ENCODE results near the gene CDC42SE1. TPM values are rescaled to one million over a fixed set of nuclear protein-coding genes. Genes with fewer than 3 reads are reported as not detected.

CDC42SE1 gene

GRCh38 chr1:151001602-151002001 lies 57.8 kb downstream of the CDC42SE1 start:
- no peak for DNase-seq (ENCODE audit: low spot score)
- Histone ChIP-seq H3K23ac (ENCODE audit: low read depth, low read length, poor library complexity) (no peak overlapping the region), H3K9ac (ENCODE audit: low read depth, low read length, poor library complexity) (no peak overlapping the region), H3K4me3 (ENCODE audit: low read length in 2 of 2) (no peak overlapping the region), H3K4me1 (ENCODE audit: control insufficient read depth in 2 of 2, insufficient read depth in 1 of 2, low read depth in 1 of 2, low read length in 2 of 2) (peaks cover 5 to 6% of the 10 kb centered on the region in 2 donors), H3K27me3 (ENCODE audit: control insufficient read depth in 3 of 3, insufficient read depth in 3 of 3, low read depth in 1 of 3, low read length in 3 of 3) (no peaks in the 10 kb centered on the region), H2AK5ac (ENCODE audit: low read depth, low read length) (no peak overlapping the region), H3K4me2 (ENCODE audit: insufficient read depth, low read length, poor library complexity, severe bottlenecking) (no peak overlapping the region), H3K9me3 (replicated peaks in 1 of 2; ENCODE audit: control insufficient read depth in 2 of 2, insufficient read depth in 1 of 2, low read depth in 1 of 2, low read length in 2 of 2) (no peaks in the 10 kb centered on the region), H2BK15ac (ENCODE audit: low read length) (no peak overlapping the region), H2BK12ac (ENCODE audit: low read length) (no peak overlapping the region), H4K91ac (ENCODE audit: low read depth, low read length, poor library complexity) (no peak overlapping the region), H2BK120ac (ENCODE audit: low read depth, low read length) (no peak overlapping the region), H3K36me3 (replicated peaks in 1 of 2; ENCODE audit: control insufficient read depth in 2 of 2, insufficient read depth in 2 of 2, low read length in 2 of 2) (peaks cover 9 to 29% of the 10 kb centered on the region in 2 donors), H3K18ac (ENCODE audit: low read length) (no peak overlapping the region), H3K14ac (ENCODE audit: low read length) (no peak overlapping the region), H4K8ac (ENCODE audit: low read depth, low read length) (no peak overlapping the region), H3K4ac (ENCODE audit: low read length) (no peak overlapping the region), H3K79me1 (ENCODE audit: low read depth, low read length) (no peaks in the 10 kb centered on the region), H2AFZ (ENCODE audit: low read length) (no peak overlapping the region), H2BK5ac (ENCODE audit: low read length) (no peak overlapping the region), H3K27ac (replicated peaks; ENCODE audit: low read length) (no peak overlapping the region)
- no CpG with 5 or more reads among the region's 4 CpGs for WGBS, 2 donors (ENCODE audit: extremely low coverage in 2 of 2, insufficient read length in 2 of 2, insufficient replicate concordance in 1 of 2)

Small RNA genes lying within 50 kb of the gene (small RNA-seq; reads per million reads assigned to genes)
- gene RNU6-884P (ENCODE audit: insufficient read depth), result not detected
